Activated naive CD8-positive, alpha-beta T cell treated with anti-CD3 and anti-CD28 coated beads, Interleukin-2, amount 50 U/mL, for 24 hours (primary cell): ENCODE data around the gene RNF114.
"Not testable (repeated sequence)": the region's sequence is repeated elsewhere in the genome, so short reads cannot be mapped to it uniquely, and the experiment has no call there.

Source experiments
- ATAC-seq: fragments of 150-1000 bp; cut with Tn5 transposase; one replicate; pipeline ENCODE4 v1.10.0; 2021
- DNase-seq: peaks from one replicate; pipeline ENCODE4 v3.0.0; 2021
- H3K27ac Mint-ChIP-seq: one replicate; pipeline ENCODE4 v1.8.0; 2021; ENCODE audit warnings: mild to moderate bottlenecking, mixed read lengths
- H3K27me3 Mint-ChIP-seq: one replicate; pipeline ENCODE4 v1.8.0; 2021; ENCODE audit warnings: mixed read lengths
- H3K36me3 Mint-ChIP-seq: one replicate; pipeline ENCODE4 v1.8.0; 2021; ENCODE audit warnings: low read depth, mixed read lengths
- H3K4me1 Mint-ChIP-seq: one replicate; pipeline ENCODE4 v1.8.0; 2021; ENCODE audit warnings: mixed read lengths
- H3K4me3 Mint-ChIP-seq: one replicate; pipeline ENCODE4 v1.8.0; 2021; ENCODE audit warnings: mild to moderate bottlenecking, moderate library complexity, mixed read lengths
- H3K9me3 Mint-ChIP-seq: one replicate; pipeline ENCODE4 v1.8.0; 2021; ENCODE audit warnings: mixed read lengths

RNF114 gene

DNA sequence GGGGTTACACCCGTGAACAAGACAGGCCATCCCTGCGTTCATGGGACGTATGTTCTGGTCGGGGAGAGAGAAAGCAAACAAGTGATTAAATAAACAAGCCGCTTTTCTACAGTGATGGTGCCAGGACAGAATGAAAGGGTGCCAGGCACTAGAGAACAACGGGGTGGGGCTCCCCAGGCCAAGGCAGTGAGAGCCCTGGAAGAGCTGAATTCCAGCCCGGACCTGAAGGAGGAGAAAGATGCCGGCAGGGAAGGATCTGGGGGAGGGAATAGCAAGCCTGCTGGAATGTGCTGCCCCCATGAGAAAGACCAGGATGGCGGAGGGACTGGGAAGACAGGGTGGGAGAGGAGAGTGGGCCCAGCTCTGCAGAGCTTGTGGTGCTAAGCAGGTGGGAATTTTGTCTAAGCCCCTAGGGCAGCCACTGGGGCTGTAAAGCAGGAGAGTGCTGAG, 54.1 kb downstream of the RNF114 start:
- H3K4me1 Mint-ChIP-seq = peaks cover 7% of the 10 kb centered on the region
- no peak for DNase-seq
- H3K27ac Mint-ChIP-seq = no peak overlapping the region
- H3K36me3 Mint-ChIP-seq = no peaks in the 10 kb centered on the region
- H3K27me3 Mint-ChIP-seq = peaks cover 11% of the 10 kb centered on the region
- H3K9me3 Mint-ChIP-seq = no peaks in the 10 kb centered on the region
- no peak overlapping the region for H3K4me3 Mint-ChIP-seq
- no peak for ATAC-seq

DNA sequence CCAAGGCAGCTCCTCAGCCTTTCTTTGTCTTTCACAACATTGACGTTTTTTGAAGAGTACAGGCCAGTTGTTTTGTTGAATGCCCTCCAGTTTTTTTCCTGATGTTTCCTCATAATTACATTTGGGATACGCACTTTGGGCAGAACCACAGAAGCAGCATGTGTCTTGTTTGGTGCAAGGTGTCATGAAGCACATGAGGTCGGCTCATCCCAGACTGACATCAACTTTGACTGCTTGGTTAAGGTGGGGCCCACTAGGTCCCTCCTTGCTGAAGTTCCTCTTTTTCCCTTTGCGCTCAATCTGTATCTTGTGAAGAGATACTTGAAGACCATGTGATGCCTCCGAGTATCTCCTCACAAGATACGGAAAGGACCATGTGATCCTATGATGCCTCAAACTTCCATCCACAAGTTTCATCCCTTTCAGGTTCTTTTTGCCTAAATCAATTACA, 57.1 kb downstream of the RNF114 start:
- Mint-ChIP-seq H3K9me3 (no peaks in the 10 kb centered on the region), H3K27ac (no peak overlapping the region), H3K4me3 (no peak overlapping the region), H3K27me3 (peaks cover 22% of the 10 kb centered on the region), H3K4me1 (peaks cover 9% of the 10 kb centered on the region), H3K36me3 (no peaks in the 10 kb centered on the region)
- DNase-seq = no peak
- no peak for ATAC-seq

DNA sequence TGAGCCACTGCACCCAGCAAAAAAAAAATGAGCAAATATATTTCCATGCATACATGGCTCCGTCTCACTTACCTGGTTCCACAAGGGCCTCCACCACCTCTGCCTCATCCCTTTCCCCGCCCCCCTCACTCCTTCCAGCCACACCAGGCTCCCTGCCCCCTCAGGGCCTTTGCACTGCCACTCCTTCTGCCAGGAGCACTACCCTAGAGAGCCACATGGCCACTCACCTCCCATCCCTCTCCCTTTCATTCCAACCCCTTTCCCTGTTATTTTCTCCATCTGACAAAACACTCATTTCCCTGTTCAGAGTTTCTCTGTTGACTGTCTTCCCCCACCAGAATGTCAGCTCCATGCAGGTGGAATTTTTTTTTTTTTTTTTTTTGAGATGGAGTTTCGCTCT, 59.4 kb downstream of the RNF114 start:
- DNase-seq (no peak), ATAC-seq (no peak)
- Mint-ChIP-seq H3K4me1 (peaks cover 13% of the 10 kb centered on the region), H3K36me3 (no peaks in the 10 kb centered on the region), H3K27ac (no peak overlapping the region), H3K27me3 (peaks cover 18% of the 10 kb centered on the region), H3K9me3 (no peaks in the 10 kb centered on the region), H3K4me3 (no peak overlapping the region)

DNA sequence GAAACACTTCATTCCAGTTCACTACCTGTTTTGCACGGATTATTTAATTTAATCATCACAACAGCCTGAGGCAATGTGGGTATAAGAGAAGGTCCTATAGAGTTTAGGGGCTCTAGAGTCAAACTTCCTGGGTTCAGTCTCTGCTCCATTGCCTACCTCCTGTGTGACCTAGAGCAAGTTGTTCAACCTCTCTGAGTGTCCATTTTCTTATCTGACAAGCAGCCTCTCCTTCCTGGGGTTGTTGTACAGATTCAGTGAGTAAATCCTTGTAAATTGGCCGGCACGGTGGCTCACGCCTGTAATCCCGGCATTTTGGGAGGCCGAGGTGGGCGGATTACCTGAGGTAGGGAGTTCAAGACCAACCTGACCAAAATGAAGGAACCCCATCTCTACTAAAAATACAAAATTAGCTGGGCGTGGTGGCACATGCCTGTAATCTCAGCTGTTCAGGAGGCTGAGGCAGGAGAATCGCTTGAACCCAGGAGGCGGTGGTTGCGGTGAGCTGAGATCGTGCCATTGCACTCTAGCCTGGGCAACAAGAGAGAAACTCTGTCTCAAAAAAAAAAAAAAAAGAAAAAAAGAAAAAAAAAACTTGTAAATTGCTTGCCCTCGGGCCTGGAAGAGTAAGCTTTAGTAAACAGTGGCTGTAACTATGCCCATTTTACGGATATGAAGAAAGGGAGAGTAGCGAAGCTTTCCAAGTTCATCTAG, 62.4 kb downstream of the RNF114 start:
- H3K27ac Mint-ChIP-seq, ATAC-seq: not testable (repeated sequence)

DNA sequence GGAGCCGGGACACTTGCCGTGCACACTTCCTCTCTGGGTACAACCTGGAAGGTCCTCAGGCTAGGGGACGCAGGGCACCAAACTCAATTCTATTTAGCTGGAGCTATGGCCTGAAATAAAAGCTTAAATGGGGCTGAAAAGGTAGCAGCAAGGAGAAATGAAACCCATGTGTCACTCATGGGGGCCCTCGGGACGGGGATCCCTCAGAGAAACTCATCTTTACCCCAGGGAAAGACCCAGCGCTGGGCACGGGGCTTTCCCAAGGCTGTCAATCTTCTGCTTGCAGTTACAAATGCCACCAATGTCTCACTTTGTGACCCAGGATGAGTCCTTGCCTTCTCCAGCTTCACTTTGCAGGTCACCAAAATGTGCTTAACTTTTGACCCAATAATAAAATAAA, 63.1 kb downstream of the RNF114 start:
- no peak overlapping the region for H3K4me3 Mint-ChIP-seq
- no peaks in the 10 kb centered on the region for H3K36me3 Mint-ChIP-seq
- ATAC-seq = peak; percentile 84
- peak; percentile 70 for DNase-seq
- H3K27ac Mint-ChIP-seq = no peak overlapping the region
- H3K27me3 Mint-ChIP-seq = peaks cover 18% of the 10 kb centered on the region
- H3K9me3 Mint-ChIP-seq = no peaks in the 10 kb centered on the region
- peaks cover 27% of the 10 kb centered on the region for H3K4me1 Mint-ChIP-seq

More for the DNA sequence above, 62.4 kb downstream of the RNF114 start:
- DNase-seq, H3K4me3 Mint-ChIP-seq, H3K36me3 Mint-ChIP-seq, H3K9me3 Mint-ChIP-seq: not testable (repeated sequence)
- peaks cover 27% of the 10 kb centered on the region for H3K4me1 Mint-ChIP-seq
- peaks cover 18% of the 10 kb centered on the region for H3K27me3 Mint-ChIP-seq

DNA sequence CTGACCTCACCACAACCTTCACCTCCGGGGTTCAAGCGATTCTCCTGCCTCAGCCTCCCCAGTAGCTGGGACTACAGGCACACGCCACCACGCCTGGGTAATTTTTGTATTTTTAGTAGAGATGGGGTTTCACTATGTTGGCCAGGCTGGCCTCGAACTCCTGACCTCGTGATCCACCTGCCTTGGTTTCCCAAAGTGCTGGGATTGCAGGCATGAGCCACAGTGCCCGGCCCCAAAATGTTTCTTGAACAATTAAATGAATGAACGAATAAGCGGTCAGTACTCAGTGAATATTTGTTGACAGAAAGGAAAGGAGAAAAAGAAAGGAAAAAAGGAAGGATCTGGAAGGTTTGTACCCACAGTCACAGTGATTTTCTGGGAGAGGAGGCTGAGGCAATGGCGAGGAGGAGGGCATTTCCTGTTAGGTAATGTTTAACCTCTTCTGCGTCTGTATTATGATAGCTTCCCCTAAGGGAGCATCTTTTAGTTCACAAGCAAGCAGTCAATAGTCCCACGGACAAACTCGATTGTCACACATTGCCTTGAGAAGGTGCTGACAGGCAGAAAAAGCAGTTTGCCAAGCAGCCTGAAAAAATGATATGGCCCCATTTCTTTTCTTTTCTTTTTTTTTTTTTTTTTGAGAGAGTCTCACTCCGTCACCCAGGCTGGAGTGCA, 64.5 kb downstream of the RNF114 start:
- H3K9me3 Mint-ChIP-seq, H3K27ac Mint-ChIP-seq, ATAC-seq, DNase-seq, H3K36me3 Mint-ChIP-seq, H3K4me3 Mint-ChIP-seq: not testable (repeated sequence)
- H3K4me1 Mint-ChIP-seq = peaks cover 33% of the 10 kb centered on the region
- H3K27me3 Mint-ChIP-seq = peaks cover 23% of the 10 kb centered on the region

DNA sequence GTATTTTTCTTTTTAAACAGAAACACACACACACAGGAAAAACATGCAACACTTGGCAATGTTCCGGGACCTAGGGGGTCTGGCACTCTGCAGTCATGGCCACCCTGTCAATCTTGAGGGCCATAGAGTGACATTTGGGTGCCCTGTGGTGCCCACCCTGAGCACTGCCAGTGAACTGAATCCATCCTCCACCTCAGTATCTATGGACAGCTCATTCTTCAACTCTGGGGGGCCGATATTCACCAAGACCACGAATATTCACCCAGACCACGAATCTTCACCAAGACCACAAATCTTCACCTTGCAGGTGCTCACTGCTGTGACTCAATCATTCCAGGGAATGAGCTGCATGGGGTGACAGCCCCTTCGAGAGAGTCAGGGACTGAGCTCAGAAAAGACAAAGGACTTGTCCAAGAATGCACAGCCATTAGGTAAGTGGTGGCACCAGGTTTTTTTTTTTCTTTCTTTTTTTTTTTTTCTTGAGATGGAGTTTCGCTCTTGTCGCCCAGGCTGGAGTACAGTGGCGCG, 65.7 kb downstream of the RNF114 start:
- H3K9me3 Mint-ChIP-seq = no peaks in the 10 kb centered on the region
- peak; percentile 32 for DNase-seq

DNA sequence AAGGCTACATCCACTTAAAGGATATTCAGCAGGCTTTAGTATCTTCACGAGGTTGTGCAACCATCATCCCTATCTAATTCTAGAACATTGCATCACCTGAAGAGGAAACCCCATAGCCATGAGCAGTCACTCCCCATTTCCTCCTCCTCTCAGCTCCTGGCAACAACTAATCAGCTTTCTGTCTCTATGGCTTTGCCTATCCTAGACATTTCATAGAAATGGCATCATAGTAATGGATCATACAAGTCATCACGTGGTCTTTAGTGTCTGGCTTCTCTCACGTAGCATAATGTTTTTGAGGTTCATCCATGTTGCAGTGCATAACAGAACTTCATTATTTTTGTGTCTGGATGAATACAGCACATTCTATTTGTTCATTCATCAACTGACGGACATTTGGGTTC, 67.1 kb downstream of the RNF114 start:
- peak; percentile 40 for ATAC-seq

More for the DNA sequence above, 65.7 kb downstream of the RNF114 start:
- ATAC-seq = peak; percentile 75
- Mint-ChIP-seq H3K4me3 (peak overlapping the region; percentile 17), H3K36me3 (no peaks in the 10 kb centered on the region), H3K27me3 (peaks cover 24% of the 10 kb centered on the region), H3K27ac (peak overlapping the region; percentile 89), H3K4me1 (peaks cover 37% of the 10 kb centered on the region)

More for the DNA sequence above, 67.1 kb downstream of the RNF114 start:
- Mint-ChIP-seq H3K4me1 (peaks cover 38% of the 10 kb centered on the region), H3K9me3 (no peaks in the 10 kb centered on the region), H3K27ac (no peak overlapping the region), H3K36me3 (no peaks in the 10 kb centered on the region), H3K27me3 (peaks cover 22% of the 10 kb centered on the region), H3K4me3 (no peak overlapping the region)
- DNase-seq = no peak
